IPS-18c (cell line): Measurements from ENCODE around the gene CELSR3.

Experiments
- H3K4me3 ChIP-seq: 2 replicates; pipeline ENCODE4 v1.7.0; 2013; ENCODE audit warnings: low read depth, mild to moderate bottlenecking, low read length, moderate library complexity; ENCODE audit not compliant: insufficient read depth
- H3K9me3 ChIP-seq: one replicate; pipeline ENCODE4 v1.6.1; 2013; ENCODE audit warnings: mild to moderate bottlenecking, low read length, moderate library complexity; ENCODE audit not compliant: control insufficient read depth, insufficient read depth

CELSR3 gene

DNA sequence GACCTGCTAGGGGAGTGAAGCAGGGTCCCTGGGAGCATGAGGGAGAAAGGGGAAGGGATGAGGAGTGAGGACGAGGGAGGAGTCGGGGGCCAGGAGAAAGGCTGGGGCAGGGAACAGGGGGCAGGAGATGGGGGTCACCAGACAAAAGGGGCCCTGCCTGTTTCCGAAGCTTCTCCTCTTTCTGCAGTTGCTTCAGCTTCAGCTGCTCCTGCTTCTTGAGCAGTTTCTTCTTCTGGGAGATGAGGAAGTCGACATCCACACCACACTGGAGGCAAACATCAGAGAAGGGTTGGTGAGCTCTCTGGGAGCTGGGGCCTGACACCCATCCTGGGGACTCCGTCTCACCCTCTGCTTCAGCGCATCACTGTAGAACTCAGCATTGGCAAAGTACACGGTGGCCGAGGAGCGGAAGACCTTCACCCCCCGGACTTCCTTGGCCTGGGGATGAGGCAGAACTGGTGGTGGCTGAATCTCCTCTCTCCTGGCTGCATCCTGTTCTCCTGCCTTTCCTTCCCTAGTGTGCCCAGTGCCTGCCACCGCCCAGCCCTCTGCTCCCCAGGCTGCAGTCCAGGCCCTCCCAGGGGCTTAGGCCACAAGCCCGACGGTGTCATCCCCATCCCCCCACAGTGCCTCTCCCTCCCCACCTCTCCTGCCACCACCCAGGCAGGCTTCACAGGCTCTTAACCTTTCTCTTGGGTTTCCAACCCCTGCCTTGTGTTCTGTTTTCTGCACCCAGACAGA, 34.2 kb downstream of the CELSR3 start:
- H3K9me3 ChIP-seq: no peaks in the 10 kb centered on the region
- H3K4me3 ChIP-seq: no peak overlapping the region

DNA sequence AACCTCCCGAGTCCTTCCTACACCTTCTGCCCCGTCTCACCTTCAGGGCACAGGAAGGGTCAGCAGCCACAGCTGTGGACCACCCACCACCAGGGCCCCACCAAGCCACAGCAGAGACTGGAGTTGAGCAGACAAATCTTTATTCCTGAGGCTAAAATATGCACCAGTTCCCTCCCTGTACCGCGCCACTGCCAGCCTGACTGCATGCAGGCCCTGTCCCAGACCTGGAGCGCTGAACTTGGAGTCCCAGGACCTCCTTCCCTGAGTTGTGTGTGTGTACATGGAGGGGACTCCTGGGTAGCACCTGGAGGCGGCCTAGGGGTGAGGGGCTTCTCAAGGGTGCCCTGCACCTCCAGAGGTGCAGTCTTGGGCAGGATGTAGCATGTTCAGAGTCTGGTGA, 37.1 kb downstream of the CELSR3 start:
- H3K4me3 ChIP-seq: no peak overlapping the region
- no peaks in the 10 kb centered on the region for H3K9me3 ChIP-seq

DNA sequence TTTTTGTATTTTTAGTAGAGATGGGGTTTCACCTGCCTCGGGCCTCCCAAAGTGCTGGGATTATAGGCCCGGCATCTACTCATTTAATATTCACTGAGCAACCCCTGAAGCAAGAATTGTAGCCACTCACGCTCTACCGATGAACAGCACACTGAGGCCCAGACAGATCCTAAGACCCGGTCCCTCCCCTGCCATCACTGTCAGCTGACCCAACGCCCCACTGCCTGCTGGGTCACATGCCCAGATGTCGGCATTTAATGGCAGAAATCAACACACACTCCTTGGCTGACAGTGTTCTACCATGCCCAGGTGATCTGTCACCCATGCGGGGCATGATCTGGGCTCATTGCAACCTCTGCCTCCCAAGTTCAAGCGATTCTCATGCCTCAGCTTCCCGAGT, 37.9 kb downstream of the CELSR3 start:
- Histone ChIP-seq H3K4me3 (no peak overlapping the region), H3K9me3 (no peaks in the 10 kb centered on the region)

DNA sequence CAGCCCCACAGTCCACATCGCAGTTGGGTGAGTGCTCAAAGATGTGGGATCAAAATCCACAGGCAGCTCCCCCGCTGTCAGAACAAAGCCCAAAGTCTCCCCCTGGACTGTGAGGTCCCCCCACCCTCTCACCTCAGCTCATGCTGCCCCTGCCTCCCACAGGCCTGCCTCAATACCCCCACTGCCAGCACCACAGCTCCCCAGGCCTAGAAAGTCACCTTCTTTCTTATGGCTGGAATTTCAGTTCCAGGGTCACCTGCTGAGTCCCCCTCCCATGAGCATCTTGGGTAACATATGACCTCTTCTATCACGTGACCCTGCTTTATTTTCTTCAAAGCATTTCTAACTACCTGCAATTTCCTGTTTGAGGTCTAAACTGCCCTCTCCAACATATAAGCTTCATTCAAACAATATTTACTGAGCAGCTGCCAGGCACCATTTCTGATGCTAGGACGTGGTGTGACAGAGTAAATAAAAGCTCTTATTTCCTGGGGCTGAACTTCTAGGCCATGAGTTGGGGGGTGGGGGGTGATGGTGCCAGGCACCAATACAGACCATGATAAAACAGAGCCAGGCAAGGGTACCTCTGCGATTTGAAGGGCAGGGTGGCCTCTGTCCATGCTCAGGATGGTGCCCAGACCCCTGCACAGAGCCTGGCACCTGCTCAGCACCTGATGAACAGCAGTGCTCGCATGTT, 38.7 kb downstream of the CELSR3 start:
- Histone ChIP-seq H3K4me3 (no peak overlapping the region), H3K9me3 (no peaks in the 10 kb centered on the region)

DNA sequence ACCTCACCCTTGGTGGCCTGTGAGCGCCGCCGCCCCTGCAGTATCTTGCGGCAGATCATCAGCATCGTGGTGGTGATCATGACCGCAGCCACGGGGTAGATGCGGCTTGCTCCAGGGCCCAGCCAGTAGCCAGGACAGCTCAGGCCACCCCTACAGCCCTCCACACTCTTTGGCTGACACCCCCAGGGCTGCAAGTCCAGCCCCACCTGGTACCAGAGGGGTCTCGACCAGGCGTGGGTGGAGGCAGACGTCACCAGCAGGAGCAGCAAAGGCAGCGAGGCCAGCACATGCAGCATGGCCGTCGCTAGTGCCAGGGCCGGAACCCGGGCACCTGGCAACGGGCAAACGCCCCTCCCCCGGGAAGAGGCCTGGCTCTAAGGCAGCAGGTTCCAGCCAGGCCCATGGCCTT, 41.2 kb downstream of the CELSR3 start, which contains the start of gene TMEM89:
Gene TMEM89, minus strand, starts transcription at position 309 of the 409 bp plus-strand sequence. Its CDS starts 13 bp downstream, at position 296.
- Histone ChIP-seq H3K9me3 (peaks cover 5% of the 10 kb centered on the region), H3K4me3 (no peak within 1 kb of the TSS)

DNA sequence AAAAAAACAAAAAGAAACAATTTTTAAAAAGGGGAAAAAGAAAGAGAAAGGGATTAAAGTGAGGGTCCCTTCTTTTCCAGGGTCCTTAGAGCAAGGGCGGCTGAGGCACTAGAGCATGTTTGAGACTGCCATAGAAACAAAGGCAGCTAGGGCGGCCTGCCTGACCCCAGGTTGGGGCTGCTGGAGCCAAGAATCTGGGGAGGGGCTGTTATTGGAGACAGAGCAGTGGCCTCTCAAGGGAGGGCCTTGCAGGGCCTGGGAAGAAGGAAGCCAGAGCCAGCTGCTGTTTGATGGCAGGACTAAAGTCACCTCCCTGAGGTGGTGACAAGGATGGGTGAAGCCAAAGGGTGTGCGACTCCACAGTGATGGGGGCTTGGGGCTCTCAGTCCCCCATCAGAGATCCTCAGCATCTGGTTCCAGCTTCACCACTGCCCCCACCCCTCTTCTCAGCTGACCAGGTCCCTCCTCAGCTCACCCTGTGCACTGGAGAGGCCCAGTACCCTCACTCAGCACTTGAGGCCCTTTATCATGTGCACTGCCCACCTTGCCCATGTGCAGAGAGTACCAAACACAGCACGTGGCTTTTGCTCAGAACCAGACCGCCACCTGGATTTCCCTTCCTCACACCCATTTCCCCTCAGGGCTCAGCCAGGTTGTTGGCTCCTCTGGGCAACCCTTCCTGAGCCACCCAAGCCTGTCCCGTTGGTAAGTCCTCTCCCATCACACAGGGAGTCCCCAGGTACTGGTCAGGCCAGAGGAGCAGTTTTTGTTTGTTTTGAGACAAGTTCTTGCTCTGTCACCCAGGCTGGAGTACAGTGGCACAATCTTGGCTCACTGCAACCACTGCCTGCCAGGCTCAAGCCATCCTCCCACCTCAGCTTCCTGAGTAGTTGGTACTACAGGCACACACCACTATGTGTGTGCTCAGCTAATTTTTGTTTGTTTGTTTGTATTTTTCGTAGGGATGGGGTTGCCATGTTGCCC, 42.9 kb downstream of the CELSR3 start:
- no peak overlapping the region for H3K4me3 ChIP-seq
- peaks cover 5% of the 10 kb centered on the region for H3K9me3 ChIP-seq

DNA sequence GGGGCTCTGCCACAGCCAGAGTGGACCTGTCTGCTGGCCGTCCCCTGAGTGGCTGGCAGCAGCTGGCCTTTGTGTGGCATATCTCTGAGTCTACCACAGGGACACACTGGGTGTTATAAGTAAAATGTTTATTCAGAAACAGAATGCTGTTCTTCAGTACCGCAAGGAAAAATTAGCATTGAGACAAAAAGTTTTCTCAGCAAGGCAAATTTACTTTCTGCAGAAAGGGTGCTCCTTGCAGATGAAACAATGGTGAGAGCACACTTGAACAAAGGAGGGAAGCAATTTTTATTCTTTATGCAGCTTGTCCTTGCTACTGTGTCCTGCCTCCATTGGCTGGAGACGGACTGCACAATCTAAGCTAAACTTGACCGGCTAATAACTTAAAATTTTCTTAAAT, 45.1 kb downstream of the CELSR3 start:
- Histone ChIP-seq H3K4me3 (no peak overlapping the region), H3K9me3 (peaks cover 5% of the 10 kb centered on the region)

DNA sequence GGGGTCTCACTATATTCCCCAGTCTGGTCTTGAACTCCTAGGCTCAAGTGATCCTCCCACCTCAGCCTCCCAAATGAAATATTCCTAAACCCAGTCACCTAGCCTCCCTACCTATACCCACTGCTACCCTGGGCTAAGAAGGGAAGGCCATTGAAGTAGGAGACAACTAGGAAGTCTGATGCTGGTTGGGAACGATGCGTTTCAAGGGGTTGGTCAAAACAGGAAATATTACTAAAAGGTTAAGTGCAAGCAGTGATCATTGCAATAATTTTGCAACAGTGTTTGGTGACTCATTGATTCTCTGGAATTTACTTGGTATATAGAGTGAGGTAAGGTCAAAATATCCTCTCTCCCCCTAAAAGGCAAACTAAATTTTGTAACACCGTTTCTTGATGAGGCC, 48.6 kb downstream of the CELSR3 start:
- Histone ChIP-seq H3K9me3 (peaks cover 5% of the 10 kb centered on the region), H3K4me3 (no peak overlapping the region)

DNA sequence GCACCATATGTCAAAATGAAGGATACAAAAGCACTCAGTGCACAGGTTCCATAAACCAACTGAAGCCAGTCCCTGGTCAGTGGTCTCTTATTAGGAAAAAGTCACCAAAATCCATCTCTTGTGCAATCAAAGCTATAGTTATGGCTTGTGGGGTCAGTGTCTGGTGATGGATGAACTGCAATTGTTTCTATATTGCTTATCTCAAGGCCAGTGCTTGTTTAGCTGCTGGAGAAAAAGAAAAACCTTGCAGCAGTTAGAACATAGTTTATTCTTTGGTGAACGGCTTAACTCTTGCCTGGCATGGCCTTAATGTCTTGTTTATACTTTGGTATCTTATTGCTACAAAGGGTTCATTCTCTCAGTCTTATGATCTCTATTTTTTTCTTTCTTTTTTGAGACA, 50.4 kb downstream of the CELSR3 start:
- no peak overlapping the region for H3K4me3 ChIP-seq
- H3K9me3 ChIP-seq: no peaks in the 10 kb centered on the region

DNA sequence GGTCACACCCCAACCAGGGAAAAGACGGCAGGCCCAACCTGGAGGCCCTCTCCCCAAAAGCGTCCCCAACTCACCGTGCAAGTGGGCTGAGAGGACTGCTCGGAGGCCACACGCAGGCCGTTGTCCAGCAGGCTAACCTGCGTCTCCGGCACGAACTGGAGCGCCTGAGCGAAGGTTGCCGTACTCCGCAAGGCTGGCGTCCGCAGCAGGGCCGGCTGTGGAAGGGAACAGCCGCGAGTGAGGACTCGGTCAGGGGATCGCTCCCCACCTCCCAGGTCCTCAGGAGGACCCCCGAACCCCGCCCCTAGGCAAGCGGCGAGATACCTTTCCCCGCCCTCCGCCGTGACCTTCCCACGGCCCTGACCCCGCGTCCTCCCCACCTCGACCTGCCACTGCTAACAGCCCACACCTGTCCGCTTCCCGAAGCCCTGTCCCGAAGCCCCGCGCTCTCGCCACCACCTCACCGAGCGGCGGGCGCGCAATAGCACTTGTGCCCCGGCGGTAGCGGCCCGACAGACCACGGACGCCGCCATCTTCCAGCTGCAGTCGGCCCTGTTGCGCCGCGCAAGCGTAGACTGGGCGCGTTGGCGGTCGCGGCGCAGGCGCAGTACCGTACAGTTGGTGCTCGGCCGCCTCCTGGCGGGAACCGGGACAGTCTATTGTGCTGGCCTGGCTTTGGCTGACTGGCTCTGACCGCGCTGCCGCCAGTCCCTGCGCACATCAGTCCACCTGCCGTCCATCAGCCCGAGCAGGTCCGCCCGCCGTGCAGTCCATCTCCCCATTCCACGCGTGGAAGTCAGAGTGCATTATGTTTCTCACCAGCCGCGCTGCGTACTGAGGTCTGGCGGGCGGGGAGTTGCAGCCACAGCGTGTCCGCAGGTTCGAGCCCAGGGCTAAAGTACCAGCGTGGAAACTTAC, 53.3 kb downstream of the CELSR3 start, which contains the start of gene UQCRC1:
Gene UQCRC1, minus strand, starts transcription at position 559 of the 918 bp plus-strand sequence. Its CDS starts 26 bp downstream, at position 533.
- Histone ChIP-seq H3K4me3 (peak within 1 kb of the TSS; percentile 98), H3K9me3 (no peaks in the 10 kb centered on the region)

DNA sequence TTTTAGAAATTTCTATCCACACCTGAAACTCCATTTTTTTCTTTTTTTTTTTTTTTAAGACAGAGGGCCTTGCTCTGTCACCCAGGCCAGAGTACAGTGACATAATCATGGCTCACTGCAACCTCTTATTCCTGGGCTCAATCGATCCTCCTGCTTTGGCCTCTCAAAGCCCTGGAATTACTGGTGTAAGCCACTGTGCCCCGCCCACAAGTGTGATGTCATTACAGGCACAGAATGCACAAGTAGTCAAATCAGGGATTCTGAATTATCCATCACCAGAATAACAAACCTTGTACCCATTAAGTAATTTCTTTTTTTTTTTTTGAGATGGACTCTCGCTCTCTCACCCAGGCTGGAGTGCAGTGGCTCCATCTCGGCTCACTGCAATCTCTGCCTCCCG, 55.2 kb downstream of the CELSR3 start:
- no peak overlapping the region for H3K4me3 ChIP-seq
- no peaks in the 10 kb centered on the region for H3K9me3 ChIP-seq

DNA sequence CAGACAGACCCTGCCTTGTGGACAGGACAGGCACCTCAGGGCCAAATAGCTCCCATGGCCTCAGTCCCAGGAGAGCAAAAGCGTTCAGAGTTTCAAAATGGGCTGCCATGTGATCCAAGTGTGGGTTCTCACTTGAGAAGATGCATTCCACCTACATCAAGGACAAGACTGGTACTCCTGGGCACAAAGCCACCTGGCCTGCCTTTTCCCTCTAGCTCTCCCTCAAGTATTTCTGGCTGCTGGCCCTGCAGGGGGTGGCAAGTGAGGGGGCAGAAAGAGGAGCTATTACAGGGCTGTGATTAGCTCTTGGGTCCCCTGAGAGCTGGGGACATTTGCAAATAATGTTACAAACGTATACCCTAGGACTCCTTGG, 61.1 kb downstream of the CELSR3 start:
- Histone ChIP-seq H3K4me3 (no peak overlapping the region), H3K9me3 (peaks cover 2% of the 10 kb centered on the region)

DNA sequence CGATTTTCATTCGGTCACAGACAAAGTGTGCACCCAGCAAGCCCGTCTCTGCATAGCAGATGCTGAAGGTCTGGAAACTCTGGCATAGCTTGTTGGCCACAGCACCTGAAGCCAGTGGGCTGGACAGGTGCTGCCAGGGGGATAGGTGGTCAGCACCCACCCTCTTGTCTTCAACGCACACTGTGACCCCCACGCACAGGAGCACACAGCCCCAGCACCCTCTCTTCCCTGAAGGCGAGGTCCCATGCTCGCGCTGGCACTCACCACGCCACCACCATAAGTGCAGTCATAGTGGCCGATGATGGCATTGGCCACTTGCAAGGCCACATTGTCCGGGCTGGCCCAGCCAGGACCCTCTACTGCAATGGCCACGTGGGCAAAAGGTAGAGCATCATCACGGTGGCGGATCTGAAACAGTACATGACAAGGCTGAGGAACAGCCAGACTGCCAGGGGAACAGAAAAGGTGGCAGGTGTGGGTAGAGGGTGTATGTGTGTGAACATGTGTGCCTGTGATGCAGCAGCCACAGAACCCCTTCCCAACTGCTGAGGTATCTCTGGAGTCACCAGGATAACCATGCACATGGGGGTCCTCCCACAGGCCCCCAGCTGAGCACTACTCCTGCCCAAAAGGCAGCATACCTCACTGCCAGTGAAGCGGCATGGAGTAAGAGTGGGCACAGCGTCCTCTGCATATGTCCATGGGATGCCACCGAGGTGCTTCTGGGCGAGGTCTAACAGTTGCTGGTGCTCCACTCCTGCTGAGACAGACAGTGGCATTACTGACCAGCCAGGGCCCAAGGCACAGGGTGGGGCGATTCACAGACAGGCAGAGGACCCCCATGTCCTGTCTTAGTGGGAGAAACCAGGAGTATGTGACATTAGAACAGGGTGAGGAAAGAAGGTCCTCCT, 61.7 kb downstream of the CELSR3 start:
- Histone ChIP-seq H3K9me3 (peaks cover 2% of the 10 kb centered on the region), H3K4me3 (no peak overlapping the region)

DNA sequence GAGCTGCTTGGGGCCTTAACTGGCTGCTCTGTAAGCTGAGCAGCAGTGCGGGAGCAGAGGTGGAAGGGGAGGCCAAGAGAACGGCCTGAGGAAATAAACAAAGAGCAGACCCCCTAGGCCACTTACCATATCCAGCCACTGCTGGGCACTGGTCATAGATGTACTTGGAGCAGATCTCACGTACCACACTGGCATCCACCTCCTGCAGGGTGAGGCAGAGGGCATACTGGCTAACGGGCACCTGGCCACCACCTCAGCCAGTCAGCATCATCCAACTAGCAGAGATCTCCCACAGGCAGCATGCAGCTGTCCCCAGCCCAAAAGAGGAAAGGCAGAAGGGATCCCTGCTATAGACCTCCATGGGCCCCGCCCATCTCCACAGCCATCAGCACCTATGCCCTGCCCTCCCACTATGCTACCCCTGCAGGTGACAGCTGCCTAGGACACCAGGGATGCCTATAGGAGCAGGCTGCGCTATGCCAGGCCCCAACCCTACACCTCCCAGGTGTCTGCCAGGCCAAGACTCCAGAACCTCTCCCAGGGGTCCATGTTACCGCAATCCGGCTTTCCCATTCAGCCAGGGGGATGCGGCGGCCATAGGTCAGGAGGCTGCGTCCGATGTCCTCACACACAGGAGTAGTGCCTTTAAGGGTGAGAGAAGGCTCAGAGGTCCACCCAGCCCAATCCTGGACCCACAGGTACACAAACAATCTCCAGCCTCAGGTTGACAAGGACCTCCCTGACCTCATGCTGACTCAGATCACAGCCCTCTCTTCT, 63.0 kb downstream of the CELSR3 start:
- H3K4me3 ChIP-seq: no peak overlapping the region
- H3K9me3 ChIP-seq: peaks cover 2% of the 10 kb centered on the region

DNA sequence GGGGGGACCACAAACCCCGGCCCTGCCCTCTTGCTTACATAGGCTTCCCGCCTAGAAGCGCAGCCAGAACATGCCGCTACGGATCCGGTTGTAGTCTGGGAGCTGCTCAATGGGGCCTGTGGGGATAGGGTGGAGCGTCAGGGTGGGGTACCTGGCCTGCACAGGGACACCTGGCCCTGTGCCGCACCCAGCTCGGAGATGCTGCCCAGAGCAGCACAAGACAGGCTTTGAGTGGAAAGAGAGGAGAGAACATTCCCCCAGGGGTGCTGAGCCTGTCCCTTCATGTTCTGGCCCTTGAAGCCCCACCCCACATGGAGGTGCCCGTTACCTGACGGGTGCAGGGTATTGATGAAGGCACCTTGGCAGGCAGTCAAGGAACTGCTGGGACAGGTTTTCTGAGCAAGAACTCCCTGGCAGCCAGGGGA, 63.6 kb downstream of the CELSR3 start:
- no peak overlapping the region for H3K4me3 ChIP-seq

More for the DNA sequence above, 63.6 kb downstream of the CELSR3 start:
- peaks cover 2% of the 10 kb centered on the region for H3K9me3 ChIP-seq
